ENCODE data around the gene BBS9. TPM values are rescaled to one million over a fixed set of nuclear protein-coding genes. Genes with fewer than 3 reads are reported as not detected.

BBS9 gene
- total RNA-seq, 4 donors from 2014 or later, result 17.8 to 27.5 (median 24.7) TPM

DNA sequence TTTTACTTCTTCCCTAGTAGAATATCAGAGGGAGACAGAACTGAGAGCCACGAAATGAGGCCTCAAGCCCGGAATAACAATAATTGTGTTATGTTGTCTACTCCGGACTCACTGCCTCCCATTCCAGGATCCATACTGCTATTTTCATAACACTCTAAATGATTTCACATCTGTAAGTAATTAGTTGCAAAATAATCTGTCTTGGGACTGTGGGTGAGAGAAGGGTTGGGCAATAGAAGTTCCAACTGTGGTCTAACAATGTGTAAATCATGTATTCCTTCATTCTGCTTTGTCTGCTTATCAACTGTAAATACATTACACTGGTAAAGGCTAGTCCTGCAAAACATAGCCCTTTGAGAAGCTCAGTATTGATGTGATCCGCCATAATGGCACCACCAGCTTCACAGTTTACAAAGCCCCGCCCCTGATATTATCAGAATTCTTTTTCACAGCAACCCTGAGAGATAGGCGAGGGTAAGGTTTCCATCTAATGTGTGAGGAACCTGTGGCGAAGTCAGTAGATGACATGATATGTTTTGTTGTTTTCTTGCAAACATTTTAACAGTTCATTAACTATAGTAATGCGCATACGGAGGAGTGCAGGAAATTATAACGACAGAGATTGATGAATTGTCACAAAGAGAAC lies 510.3 kb downstream of the BBS9 start:
- TF ChIP-seq, protein P1, sequence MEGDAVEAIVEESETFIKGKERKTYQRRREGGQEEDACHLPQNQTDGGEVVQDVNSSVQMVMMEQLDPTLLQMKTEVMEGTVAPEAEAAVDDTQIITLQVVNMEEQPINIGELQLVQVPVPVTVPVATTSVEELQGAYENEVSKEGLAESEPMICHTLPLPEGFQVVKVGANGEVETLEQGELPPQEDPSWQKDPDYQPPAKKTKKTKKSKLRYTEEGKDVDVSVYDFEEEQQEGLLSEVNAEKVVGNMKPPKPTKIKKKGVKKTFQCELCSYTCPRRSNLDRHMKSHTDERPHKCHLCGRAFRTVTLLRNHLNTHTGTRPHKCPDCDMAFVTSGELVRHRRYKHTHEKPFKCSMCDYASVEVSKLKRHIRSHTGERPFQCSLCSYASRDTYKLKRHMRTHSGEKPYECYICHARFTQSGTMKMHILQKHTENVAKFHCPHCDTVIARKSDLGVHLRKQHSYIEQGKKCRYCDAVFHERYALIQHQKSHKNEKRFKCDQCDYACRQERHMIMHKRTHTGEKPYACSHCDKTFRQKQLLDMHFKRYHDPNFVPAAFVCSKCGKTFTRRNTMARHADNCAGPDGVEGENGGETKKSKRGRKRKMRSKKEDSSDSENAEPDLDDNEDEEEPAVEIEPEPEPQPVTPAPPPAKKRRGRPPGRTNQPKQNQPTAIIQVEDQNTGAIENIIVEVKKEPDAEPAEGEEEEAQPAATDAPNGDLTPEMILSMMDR (IDR thresholded peaks at IDR 0.05; ENCODE audit: low read depth), result no peak

DNA sequence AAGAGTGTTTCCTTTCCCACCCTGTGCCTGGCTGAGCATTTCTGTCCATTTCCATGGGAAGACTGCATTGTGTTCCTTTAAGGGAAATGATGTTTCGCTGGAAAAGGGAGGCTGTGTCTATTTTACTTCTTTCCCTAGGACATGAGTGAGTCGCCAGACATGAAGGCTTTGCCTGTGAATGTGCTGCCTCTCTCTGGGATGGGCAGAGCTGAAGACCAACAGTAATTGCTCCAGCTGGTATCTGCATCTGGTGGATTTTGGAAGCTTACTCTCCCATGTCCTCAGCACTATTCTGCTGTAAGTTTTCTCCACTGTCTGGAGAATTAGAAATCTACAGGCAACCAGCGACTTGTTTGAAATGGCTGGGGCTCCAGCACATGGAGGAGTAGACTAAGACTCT lies 511.4 kb downstream of the BBS9 start:
- TF ChIP-seq, protein P1 (IDR thresholded peaks at IDR 0.05; ENCODE audit: low read depth), result no peak

DNA sequence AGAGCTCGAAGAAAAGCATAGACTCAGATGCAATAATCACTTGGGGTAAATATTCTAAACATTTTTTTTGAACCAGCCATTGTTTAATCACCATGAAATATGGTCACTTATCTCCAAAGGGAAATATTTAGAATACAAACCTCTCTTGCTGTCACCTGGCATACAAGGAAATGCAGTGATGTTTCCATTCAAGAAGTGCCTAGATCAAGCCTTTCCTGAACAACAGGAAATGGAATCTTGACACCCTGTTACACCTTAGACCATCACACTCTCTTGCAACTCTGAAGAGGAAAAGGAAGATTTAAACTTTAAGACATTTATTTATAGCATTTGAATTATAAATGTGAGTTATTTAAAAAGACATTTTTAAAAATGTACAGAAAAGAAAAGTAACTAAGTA lies 512.9 kb downstream of the BBS9 start:
- TF ChIP-seq, protein P1 (IDR thresholded peaks at IDR 0.05; ENCODE audit: low read depth), result no peak

DNA sequence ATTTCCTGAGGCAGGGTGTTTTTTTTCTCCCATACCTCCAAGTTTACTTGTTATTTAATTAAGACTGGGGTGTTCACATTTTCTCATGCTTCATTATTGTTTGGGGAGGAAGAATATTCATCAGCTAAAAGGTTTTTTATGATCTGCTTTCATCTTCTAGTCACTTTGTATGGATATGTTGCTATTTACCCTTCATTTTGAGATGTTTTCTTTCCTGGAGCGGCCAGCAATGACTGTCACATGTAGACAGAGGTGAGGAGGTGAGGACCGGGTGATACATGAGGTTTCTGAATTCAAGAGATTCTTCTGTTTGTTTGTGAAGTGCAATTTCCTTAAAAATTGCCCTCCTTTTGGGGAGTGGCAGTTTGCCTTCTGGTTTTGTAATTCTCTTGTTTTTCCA lies 514.2 kb downstream of the BBS9 start:
- TF ChIP-seq, protein P1 (IDR thresholded peaks at IDR 0.05; ENCODE audit: low read depth), result no peak

DNA sequence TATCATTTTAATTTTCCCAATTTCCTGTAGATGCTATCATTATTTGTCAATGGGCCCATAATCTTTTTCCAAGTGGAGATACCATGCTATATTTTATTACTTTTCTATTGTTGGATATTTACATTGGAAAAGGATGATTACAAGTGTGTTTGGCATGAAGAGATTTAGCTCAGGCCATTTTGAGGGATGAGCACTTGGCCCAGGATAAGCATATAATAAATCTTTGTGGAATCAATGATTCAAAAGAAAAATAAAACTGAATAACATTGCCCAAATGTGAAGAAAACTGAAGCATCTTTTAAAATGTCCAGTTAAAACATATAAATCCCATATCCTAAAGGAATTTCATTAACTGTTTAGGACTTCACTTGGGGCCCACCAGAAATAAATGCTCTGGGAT lies 515.1 kb downstream of the BBS9 start:
- TF ChIP-seq, protein P1 (IDR thresholded peaks at IDR 0.05; ENCODE audit: low read depth), result no peak

DNA sequence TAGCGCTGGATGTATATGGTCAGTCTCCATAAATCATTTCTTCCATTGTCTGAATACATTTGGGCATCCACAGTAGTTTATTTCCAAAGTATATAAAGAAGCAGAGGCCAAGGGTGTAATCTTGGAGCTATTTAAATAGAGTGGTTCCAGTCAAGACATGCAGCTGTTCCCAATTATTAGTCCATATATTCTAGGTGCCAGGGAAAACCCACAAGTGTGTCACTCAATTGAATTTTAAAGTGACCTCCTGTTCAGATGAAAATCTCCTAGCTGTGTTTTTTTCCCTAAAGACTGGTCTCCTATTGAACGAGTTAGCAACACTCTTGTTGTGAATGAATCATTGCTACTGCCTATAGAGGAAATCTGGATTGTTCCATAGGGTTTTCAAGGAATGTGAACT lies 515.7 kb downstream of the BBS9 start:
- TF ChIP-seq, protein P1 (IDR thresholded peaks at IDR 0.05; ENCODE audit: low read depth), result no peak

DNA sequence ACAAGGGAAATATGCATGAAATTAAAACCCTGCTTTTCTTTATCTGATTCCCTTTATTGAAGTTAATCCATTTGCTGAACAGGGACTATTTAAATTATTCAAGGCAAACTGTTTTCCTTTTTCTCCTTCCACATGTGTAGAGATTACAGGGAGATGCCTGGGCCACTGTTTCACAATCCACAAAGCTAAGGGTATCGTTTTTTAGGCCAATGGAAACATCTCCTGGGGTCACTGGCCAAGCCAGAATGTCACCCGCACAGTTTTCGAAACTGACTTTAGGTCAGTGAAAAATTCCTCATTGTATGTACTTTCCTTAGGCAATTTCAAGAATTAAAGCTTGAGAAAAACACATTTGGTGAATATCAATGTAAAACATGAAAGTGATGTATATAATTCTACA lies 516.8 kb downstream of the BBS9 start:
- TF ChIP-seq, protein P1 (IDR thresholded peaks at IDR 0.05; ENCODE audit: low read depth), result no peak

Data from subcutaneous adipose tissue (tissue), 4 donors.